Measurements from ENCODE around the gene TIMM44.
"Not testable (repeated sequence)": the region's sequence is repeated elsewhere in the genome, so short reads cannot be mapped to it uniquely, and the experiment has no call there.

The TIMM44 gene

GRCh38 chr19:7904074-7905020 is 39.1 kb downstream of the TIMM44 start:
- peak; percentile 61 for DNase-seq
- Mint-ChIP-seq H3K9me3 (no peaks in the 10 kb centered on the region), H3K36me3 (peaks cover 16 to 34% of the 10 kb centered on the region in 2 donors)

GRCh38 chr19:7903244-7904073 is 40.0 kb downstream of the TIMM44 start, which contains the start of gene MAP2K7:
Gene MAP2K7 (plus strand): TSS chr19:7903877. CDS start chr19:7903945, 68 bp downstream.
- Mint-ChIP-seq H3K27me3 (no peaks in the 10 kb centered on the region), H3K9me3 (no peaks in the 10 kb centered on the region), H3K4me1 (peaks cover 31 to 51% of the 10 kb centered on the region in 2 donors), H3K27ac (peak within 1 kb of the TSS; percentile 95), H3K4me3 (peak within 1 kb of the TSS; percentile 93 to 96), H3K36me3 (peaks cover 16 to 31% of the 10 kb centered on the region in 2 donors)
- ATAC-seq (replicated peaks) = peak; percentile 84 to 86
- peak; percentile 100 for DNase-seq

More at GRCh38 chr19:7904074-7905020, 39.1 kb downstream of the TIMM44 start:
- peaks cover 31 to 52% of the 10 kb centered on the region in 2 donors for H3K4me1 Mint-ChIP-seq
- ATAC-seq (replicated peaks) = peak; percentile 55 to 57
- peak overlapping the region; percentile 94 for H3K27ac Mint-ChIP-seq
- peak overlapping the region; percentile 93 to 96 for H3K4me3 Mint-ChIP-seq
- H3K27me3 Mint-ChIP-seq = no peaks in the 10 kb centered on the region

GRCh38 chr19:7902796-7903243 is 40.6 kb downstream of the TIMM44 start:
- Mint-ChIP-seq H3K36me3 (peaks cover 16 to 31% of the 10 kb centered on the region in 2 donors), H3K27ac (peak overlapping the region; percentile 95), H3K9me3 (no peaks in the 10 kb centered on the region), H3K27me3 (peaks cover 0 to under 1% of the 10 kb centered on the region in 2 donors), H3K4me3 (peak overlapping the region; percentile 92 to 96), H3K4me1 (peaks cover 31 to 47% of the 10 kb centered on the region in 2 donors)
- DNase-seq (no peak), ATAC-seq (replicated peaks) (no peak)

GRCh38 chr19:7901337-7901736 is 42.1 kb downstream of the TIMM44 start:
- Mint-ChIP-seq H3K27me3 (peaks cover 0 to 6% of the 10 kb centered on the region in 2 donors), H3K27ac (no peak overlapping the region), H3K4me3 (no peak overlapping the region), H3K4me1 (peaks cover 27 to 40% of the 10 kb centered on the region in 2 donors), H3K9me3 (no peaks in the 10 kb centered on the region), H3K36me3 (peaks cover 9 to 23% of the 10 kb centered on the region in 2 donors)
- no peak for ATAC-seq (replicated peaks)
- DNase-seq = no peak

- H3K9me3 Mint-ChIP-seq = no peaks in the 10 kb centered on the region
- peaks cover under 1 to 6% of the 10 kb centered on the region in 2 donors for H3K27me3 Mint-ChIP-seq
- DNase-seq = no peak
- no peak for ATAC-seq (replicated peaks)
- H3K36me3 Mint-ChIP-seq = peaks cover 7 to 20% of the 10 kb centered on the region in 2 donors
- no peak overlapping the region for H3K4me3 Mint-ChIP-seq
- peaks cover 26 to 36% of the 10 kb centered on the region in 2 donors for H3K4me1 Mint-ChIP-seq
- no peak overlapping the region for H3K27ac Mint-ChIP-seq
Observed at GRCh38 chr19:7900931-7901330, 42.5 kb downstream of the TIMM44 start.

GRCh38 chr19:7900401-7900870 is 43.0 kb downstream of the TIMM44 start:
- Mint-ChIP-seq H3K9me3 (no peaks in the 10 kb centered on the region), H3K27ac (no peak overlapping the region), H3K36me3 (peaks cover 2 to 15% of the 10 kb centered on the region in 2 donors), H3K27me3 (peaks cover 5 to 7% of the 10 kb centered on the region in 2 donors), H3K4me1 (peaks cover 22 to 31% of the 10 kb centered on the region in 2 donors), H3K4me3 (no peak overlapping the region)
- no peak for DNase-seq
- ATAC-seq (replicated peaks) = no peak

- H3K27me3 Mint-ChIP-seq = peaks cover 11 to 13% of the 10 kb centered on the region in 2 donors
- no peak overlapping the region for H3K27ac Mint-ChIP-seq
- H3K4me3 Mint-ChIP-seq = no peak overlapping the region
- no peaks in the 10 kb centered on the region for H3K9me3 Mint-ChIP-seq
- DNase-seq = no peak
- peaks cover 18 to 26% of the 10 kb centered on the region in 2 donors for H3K4me1 Mint-ChIP-seq
- ATAC-seq (replicated peaks) = no peak
- peaks cover 2 to 11% of the 10 kb centered on the region in 2 donors for H3K36me3 Mint-ChIP-seq
Observed at GRCh38 chr19:7899751-7900378, 43.6 kb downstream of the TIMM44 start.

GRCh38 chr19:7898967-7899366 is 44.5 kb downstream of the TIMM44 start:
- peaks cover 2 to 6% of the 10 kb centered on the region in 2 donors for H3K36me3 Mint-ChIP-seq
- H3K27ac Mint-ChIP-seq = no peak overlapping the region
- ATAC-seq (replicated peaks) (no peak), DNase-seq (no peak)
- no peak overlapping the region for H3K4me3 Mint-ChIP-seq
- no peaks in the 10 kb centered on the region for H3K9me3 Mint-ChIP-seq
- H3K27me3 Mint-ChIP-seq = peaks cover 17 to 22% of the 10 kb centered on the region in 2 donors
- H3K4me1 Mint-ChIP-seq = peaks cover 14 to 20% of the 10 kb centered on the region in 2 donors

- Mint-ChIP-seq H3K27me3 (peaks cover 19 to 23% of the 10 kb centered on the region in 2 donors), H3K4me3 (no peak overlapping the region), H3K27ac (no peak overlapping the region), H3K4me1 (peaks cover 2 to 6% of the 10 kb centered on the region in 2 donors), H3K36me3 (no peaks in the 10 kb centered on the region), H3K9me3 (no peaks in the 10 kb centered on the region)
- DNase-seq (no peak), ATAC-seq (replicated peaks) (no peak)
Observed at GRCh38 chr19:7897292-7897691, 46.2 kb downstream of the TIMM44 start.

- Mint-ChIP-seq H3K4me3 (no peak overlapping the region), H3K27ac (no peak overlapping the region), H3K36me3 (no peaks in the 10 kb centered on the region), H3K27me3 (peaks cover 23 to 30% of the 10 kb centered on the region in 2 donors), H3K4me1 (peaks cover 0 to 1% of the 10 kb centered on the region in 2 donors), H3K9me3 (no peaks in the 10 kb centered on the region)
- DNase-seq = no peak
- ATAC-seq (replicated peaks) = no peak
Observed at GRCh38 chr19:7895565-7895964, 47.9 kb downstream of the TIMM44 start.

- H3K27me3 Mint-ChIP-seq = peaks cover 26 to 33% of the 10 kb centered on the region in 2 donors
- ATAC-seq (replicated peaks) = no peak
- H3K9me3 Mint-ChIP-seq = no peaks in the 10 kb centered on the region
- H3K4me1 Mint-ChIP-seq = peaks cover 0 to 1% of the 10 kb centered on the region in 2 donors
- H3K4me3 Mint-ChIP-seq = no peak overlapping the region
- no peak for DNase-seq
- H3K36me3 Mint-ChIP-seq = no peaks in the 10 kb centered on the region
- no peak overlapping the region for H3K27ac Mint-ChIP-seq
Observed at GRCh38 chr19:7894612-7895309, 48.7 kb downstream of the TIMM44 start.

GRCh38 chr19:7893362-7894101 is 49.9 kb downstream of the TIMM44 start:
- H3K9me3 Mint-ChIP-seq; H3K36me3 Mint-ChIP-seq; ATAC-seq (replicated peaks); H3K27ac Mint-ChIP-seq; DNase-seq; H3K4me3 Mint-ChIP-seq; H3K4me1 Mint-ChIP-seq: not testable (repeated sequence)
- H3K27me3 Mint-ChIP-seq = peaks cover 31 to 44% of the 10 kb centered on the region in 2 donors
